Neural cell (in vitro differentiated cells): Measurements from ENCODE around the gene SGMS2. TPM values are rescaled to one million over a fixed set of nuclear protein-coding genes. Genes with fewer than 3 reads are reported as not detected.

Source experiments
- H2AFZ ChIP-seq: fragments of 200-600, 300-800 bp; sonication (generic), shearing (Covaris generic); 2 replicates; pipeline ENCODE4 v1.6.0; 2014; ENCODE audit warnings: low read depth, mild to moderate bottlenecking, antibody characterized with exemption, low read length, moderate library complexity
- H3F3A ChIP-seq: fragments of 200-600 bp; shearing (Covaris generic); 2 replicates; pipeline ENCODE4 v1.6.1; 2016; ENCODE audit warnings: mild to moderate bottlenecking, moderate library complexity, mixed read lengths, antibody characterized with exemption, low read length; ENCODE audit not compliant: insufficient read depth, poor library complexity, severe bottlenecking
- H3K27ac ChIP-seq: fragments of 200-600, 300-800 bp; sonication (generic), shearing (Covaris generic); 2 replicates; pipeline ENCODE4 v1.5.1; 2014; ENCODE audit warnings: mild to moderate bottlenecking, low read length, moderate library complexity
- H3K27me3 ChIP-seq: fragments of 300-800, 200-600 bp; sonication (generic), shearing (Covaris generic); 2 replicates; pipeline ENCODE4 v1.6.0; 2014; ENCODE audit warnings: mild to moderate bottlenecking, low read depth, low read length, moderate library complexity; ENCODE audit not compliant: insufficient read depth
- H3K36me3 ChIP-seq: fragments of 300-800, 200-600 bp; sonication (generic), shearing (Covaris generic); 2 replicates; pipeline ENCODE4 v1.5.1; 2014; ENCODE audit warnings: mild to moderate bottlenecking, antibody characterized with exemption, low read length, moderate library complexity; ENCODE audit not compliant: insufficient read depth
- H3K4me2 ChIP-seq: fragments of 300-800, 200-600 bp; sonication (generic), shearing (Covaris generic); 2 replicates; pipeline ENCODE4 v1.6.0; 2014; ENCODE audit warnings: mild to moderate bottlenecking, low read length
- H3K4me3 ChIP-seq: fragments of 300-800, 200-600 bp; sonication (generic), shearing (Covaris generic); 2 replicates; pipeline ENCODE4 v1.5.1; 2014; ENCODE audit warnings: mild to moderate bottlenecking, low read length, moderate library complexity
- H3K79me2 ChIP-seq: fragments of 200-600 bp; shearing (Covaris generic); replicated peaks from 2 replicates; pipeline ENCODE4 v1.6.0; 2014; ENCODE audit warnings: mild to moderate bottlenecking, low read length, moderate library complexity; ENCODE audit not compliant: insufficient read depth
- H3K9ac ChIP-seq: fragments of 300-800, 200-600 bp; sonication (generic), shearing (Covaris generic); 2 replicates; pipeline ENCODE4 v1.6.1; 2016; ENCODE audit warnings: mild to moderate bottlenecking, low read length, mixed read lengths
- H3K9me2 ChIP-seq: fragments of 200-600 bp; shearing (Covaris generic); 2 replicates; pipeline ENCODE4 v1.6.1; 2016; ENCODE audit warnings: mild to moderate bottlenecking, low read length, mixed read lengths; ENCODE audit not compliant: insufficient read depth
- H3K9me3 ChIP-seq: fragments of 200-600, 300-800 bp; sonication (generic), shearing (Covaris generic); 2 replicates; pipeline ENCODE4 v1.6.1; 2016; ENCODE audit warnings: mild to moderate bottlenecking, mixed run types, low read length, moderate library complexity, mixed read lengths
- H4K20me1 ChIP-seq: fragments of 200-600 bp; shearing (Covaris generic); 2 replicates; pipeline ENCODE4 v1.6.1; 2016; ENCODE audit warnings: mild to moderate bottlenecking, mixed run types; ENCODE audit not compliant: insufficient read depth
- CTCF ChIP-seq: fragments of 450-650 bp; IDR thresholded peaks from 2 replicates; pipeline ENCODE4 v1.5.1; 2014; ENCODE audit warnings: antibody characterized with exemption, mild to moderate bottlenecking, moderate library complexity; ENCODE audit not compliant: poor library complexity, severe bottlenecking
- EP300 ChIP-seq: fragments of 450-650 bp; conservative IDR thresholded peaks from 2 replicates; pipeline ENCODE4 v1.6.1; 2014; ENCODE audit warnings: antibody characterized with exemption, mild to moderate bottlenecking, moderate library complexity; ENCODE audit not compliant: poor library complexity, severe bottlenecking
- EZH2 ChIP-seq: fragments of 200-600, 300-800 bp; shearing (Covaris generic), sonication (generic); IDR thresholded peaks from 2 replicates; pipeline ENCODE4 v1.6.1; 2014; ENCODE audit warnings: antibody characterized with exemption, low read length, borderline replicate concordance, mild to moderate bottlenecking; ENCODE audit not compliant: insufficient read depth, poor library complexity, severe bottlenecking
- MXI1 ChIP-seq: fragments of 450-650 bp; conservative IDR thresholded peaks from 2 replicates; pipeline ENCODE4 v1.6.1; 2014; ENCODE audit warnings: antibody characterized with exemption, mild to moderate bottlenecking; ENCODE audit not compliant: poor library complexity, severe bottlenecking
- POLR2AphosphoS5 ChIP-seq: IDR thresholded peaks from 2 replicates; pipeline ENCODE4 v1.6.1; 2012
- RAD21 ChIP-seq: fragments of 450-650 bp; conservative IDR thresholded peaks from 2 replicates; pipeline ENCODE4 v1.6.1; 2014; ENCODE audit warnings: antibody characterized with exemption, mild to moderate bottlenecking, moderate library complexity
- REST ChIP-seq: IDR thresholded peaks from 2 replicates; pipeline ENCODE4 v1.6.1; 2012; ENCODE audit warnings: borderline replicate concordance
- SMC3 ChIP-seq: fragments of 450-650 bp; conservative IDR thresholded peaks from 2 replicates; pipeline ENCODE4 v1.6.1; 2014; ENCODE audit warnings: antibody characterized with exemption, mild to moderate bottlenecking, moderate library complexity; ENCODE audit not compliant: poor library complexity
- TAF1 ChIP-seq: IDR thresholded peaks from 2 replicates; pipeline ENCODE4 v1.6.1; 2012; ENCODE audit warnings: low read depth
- polyA plus RNA-seq: library from polyadenylated mRNA; depleted of rRNA; stranded (reverse); fragments of >200 nt; gene quantifications from 2 replicates; pipeline ENCODE4 v1.2.3, GENCODE V29; 2014

The SGMS2 gene
- polyA plus RNA-seq, 1 donor from 2014 or later = 0.15 TPM

GRCh38 chr4:107891299-107891698, 66.6 kb downstream of the SGMS2 start:
- no peaks in the 10 kb centered on the region for H3K79me2 ChIP-seq
- no peaks in the 10 kb centered on the region for H3K9me3 ChIP-seq
- no peak overlapping the region for H2AFZ ChIP-seq
- H3K9me2 ChIP-seq = no peaks in the 10 kb centered on the region
- H3F3A ChIP-seq = no peaks in the 10 kb centered on the region
- H3K9ac ChIP-seq = no peak overlapping the region
- H3K4me2 ChIP-seq = no peak overlapping the region
- no peaks in the 10 kb centered on the region for H4K20me1 ChIP-seq
- H3K4me3 ChIP-seq = no peak overlapping the region
- H3K36me3 ChIP-seq = no peaks in the 10 kb centered on the region
- H3K27me3 ChIP-seq = no peaks in the 10 kb centered on the region
- H3K27ac ChIP-seq = no peak overlapping the region
- TF ChIP-seq TAF1 (no peak), SMC3 (no peak), MXI1 (no peak), EP300 (no peak), EZH2 (no peak), CTCF (no peak), POLR2AphosphoS5 (no peak), RAD21 (no peak), REST (no peak)

GRCh38 chr4:107893171-107894137, 68.7 kb downstream of the SGMS2 start:
- Histone ChIP-seq H3K36me3 (no peaks in the 10 kb centered on the region), H3K9me3 (no peaks in the 10 kb centered on the region), H3F3A (no peaks in the 10 kb centered on the region), H3K27ac (no peak overlapping the region), H3K27me3 (no peaks in the 10 kb centered on the region), H2AFZ (no peak overlapping the region), H3K79me2 (no peaks in the 10 kb centered on the region), H4K20me1 (no peaks in the 10 kb centered on the region), H3K4me2 (no peak overlapping the region), H3K4me3 (no peak overlapping the region), H3K9ac (no peak overlapping the region), H3K9me2 (no peaks in the 10 kb centered on the region)
- TF ChIP-seq MXI1 = no peak
- no peak for TF ChIP-seq EP300
- no peak for TF ChIP-seq RAD21
- TF ChIP-seq SMC3 = no peak
- no peak for TF ChIP-seq TAF1
- no peak for TF ChIP-seq CTCF
- TF ChIP-seq POLR2AphosphoS5 = no peak
- TF ChIP-seq REST = no peak
- TF ChIP-seq EZH2 = no peak
